Stomach (tissue), 4 donors: ENCODE results near the gene ZNF211.

Source experiments
- EP300 ChIP-seq: sonication (generic); formaldehyde crosslinking; IDR thresholded peaks from one replicate; pipeline ENCODE4 v1.6.1; 2017; ENCODE audit warnings: antibody characterized with exemption
- POLR2A ChIP-seq, 4 donors: fragments of 450-650 bp; IDR thresholded peaks; one replicate each; pipeline ENCODE4 v1.6.1; 2016; ENCODE audit warnings: antibody characterized with exemption in 4 of 4, control low read depth in 2 of 4, mild to moderate bottlenecking in 1 of 4, moderate library complexity in 1 of 4
- POLR2AphosphoS5 ChIP-seq, 3 donors: sonication (generic); formaldehyde crosslinking; IDR thresholded peaks; one replicate each; pipeline ENCODE4 v1.6.1; 2016; ENCODE audit warnings: antibody characterized with exemption in 3 of 3
- TF ChIP-seq, protein P1 (sequence below), 7 experiments: fragments of 450-650 bp in 4 of 7; fragments of 200-600 bp in 3 of 7; sonication (generic) in 3 of 7; IDR thresholded peaks; one replicate each; pipeline ENCODE4 v1.5.1; 2016 to 2019; ENCODE audit warnings: antibody characterized with exemption in 7 of 7, control low read depth in 2 of 7, mild to moderate bottlenecking in 1 of 7

DNA sequence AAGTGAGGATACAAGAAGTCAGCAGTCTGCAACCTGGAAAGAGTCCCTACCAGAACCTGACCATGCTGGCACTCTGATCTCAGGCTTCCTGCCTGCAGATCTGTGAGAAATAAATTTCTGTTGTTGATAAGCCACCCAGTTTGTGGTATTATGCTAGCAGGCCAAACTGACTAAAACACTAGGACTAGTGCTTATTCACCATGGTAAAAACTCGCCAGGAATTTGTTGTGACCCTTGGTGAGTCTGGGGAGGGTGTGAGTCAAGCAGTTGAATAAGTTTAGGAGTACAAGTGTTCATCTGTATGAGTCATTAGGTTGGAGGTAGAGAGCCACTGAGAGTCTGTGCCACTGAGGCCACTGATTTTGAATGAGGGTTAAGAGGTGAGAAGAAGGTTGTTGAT is 45.4 kb upstream of the ZNF211 start:
- TF ChIP-seq, protein P1, sequence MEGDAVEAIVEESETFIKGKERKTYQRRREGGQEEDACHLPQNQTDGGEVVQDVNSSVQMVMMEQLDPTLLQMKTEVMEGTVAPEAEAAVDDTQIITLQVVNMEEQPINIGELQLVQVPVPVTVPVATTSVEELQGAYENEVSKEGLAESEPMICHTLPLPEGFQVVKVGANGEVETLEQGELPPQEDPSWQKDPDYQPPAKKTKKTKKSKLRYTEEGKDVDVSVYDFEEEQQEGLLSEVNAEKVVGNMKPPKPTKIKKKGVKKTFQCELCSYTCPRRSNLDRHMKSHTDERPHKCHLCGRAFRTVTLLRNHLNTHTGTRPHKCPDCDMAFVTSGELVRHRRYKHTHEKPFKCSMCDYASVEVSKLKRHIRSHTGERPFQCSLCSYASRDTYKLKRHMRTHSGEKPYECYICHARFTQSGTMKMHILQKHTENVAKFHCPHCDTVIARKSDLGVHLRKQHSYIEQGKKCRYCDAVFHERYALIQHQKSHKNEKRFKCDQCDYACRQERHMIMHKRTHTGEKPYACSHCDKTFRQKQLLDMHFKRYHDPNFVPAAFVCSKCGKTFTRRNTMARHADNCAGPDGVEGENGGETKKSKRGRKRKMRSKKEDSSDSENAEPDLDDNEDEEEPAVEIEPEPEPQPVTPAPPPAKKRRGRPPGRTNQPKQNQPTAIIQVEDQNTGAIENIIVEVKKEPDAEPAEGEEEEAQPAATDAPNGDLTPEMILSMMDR (IDR thresholded peaks at IDR 0.05), result no peak
- TF ChIP-seq POLR2AphosphoS5 (IDR thresholded peaks at IDR 0.05) (no peak), POLR2A (IDR thresholded peaks at IDR 0.05) (no peak), EP300 (no peak)
